Heart left ventricle (tissue), 16 donors: ENCODE measurements around the gene CREG1. TPM values are rescaled to one million over a fixed set of nuclear protein-coding genes. Genes with fewer than 3 reads are reported as not detected.

ENCODE experiments used
- ATAC-seq, 4 donors: fragments of 200-7000 bp; cut with Tn5 transposase; one replicate each; pipeline ENCODE4 v1.9.1; 2020 to 2022; ENCODE audit warnings: moderate library complexity in 4 of 4, mild to moderate bottlenecking in 3 of 4, moderate number of reproducible peaks in 1 of 4
- DNase-seq, 5 donors: peaks; one replicate each; pipeline ENCODE4 v3.0.0-alpha.2; 2020
- H3K27ac ChIP-seq, 12 donors: fragments of 200-600 bp; sonication (generic) in 4 of 12; one replicate each; pipeline versions ENCODE4 v1.5.0 to v1.8.0; 2016 to 2022; ENCODE audit warnings: mild to moderate bottlenecking in 2 of 12
- H3K27me3 ChIP-seq, 9 donors: fragments of 200-600 bp; sonication (generic) in 2 of 9; one replicate each; pipeline versions ENCODE4 v1.5.1 to v1.8.0; 2016 to 2022; ENCODE audit warnings: mild to moderate bottlenecking in 3 of 9
- H3K36me3 ChIP-seq, 9 donors: fragments of 200-600 bp; sonication (generic) in 2 of 9; one replicate each; pipeline versions ENCODE4 v1.5.0 to v1.8.0; 2018 to 2022; ENCODE audit warnings: mild to moderate bottlenecking in 2 of 9
- H3K4me1 ChIP-seq, 12 donors: fragments of 200-600 bp; sonication (generic) in 4 of 12; one replicate each; pipeline versions ENCODE4 v1.5.0 to v1.8.0; 2016 to 2022; ENCODE audit warnings: mild to moderate bottlenecking in 3 of 12
- H3K4me3 ChIP-seq, 12 donors: fragments of 200-600 bp; sonication (generic) in 4 of 12; one replicate each; pipeline versions ENCODE4 v1.5.0 to v1.8.0; 2017 to 2022; ENCODE audit warnings: mild to moderate bottlenecking in 9 of 12, moderate library complexity in 4 of 12
- H3K9me3 ChIP-seq, 12 donors: fragments of 200-600 bp; sonication (generic) in 4 of 12; one replicate each; pipeline versions ENCODE4 v1.5.0 to v1.8.0; 2016 to 2022; ENCODE audit warnings: mild to moderate bottlenecking in 1 of 12
- POLR2A ChIP-seq, 2 donors: fragments of 450-650 bp; IDR thresholded peaks; one replicate each; pipeline ENCODE4 v1.6.1; 2017; ENCODE audit warnings: antibody characterized with exemption in 2 of 2, mild to moderate bottlenecking in 2 of 2, moderate library complexity in 2 of 2
- WGBS, 4 donors: extraction: QIAGEN DNeasy Blood & Tissue Kit in 2 of 4; methylation state at CpG; one replicate each; pipeline versions ENCODE4 v1.1.5 to v1.1.7; 2013 to 2018; 5-methylcytosine and 5-hydroxymethylcytosine counted together
- intact Hi-C, 10 donors: fragments of 100-400 bp; cut with DNase I; formaldehyde crosslinking; loops; one replicate each; pipeline versions ENCODE4 v1.11.1 to v1.14.2; 2022
- polyA plus RNA-seq, 2 donors: library from polyadenylated mRNA; stranded (reverse); fragments of 200-250 nt; gene quantifications; one replicate each; pipeline ENCODE4 v1.2.3, GENCODE V29; 2013
- total RNA-seq, 9 donors: library from RNA; depleted of rRNA in 2 of 9; stranded (reverse); fragments of >200 nt in 2 of 9; fragmentation: NEBNext Ultra II Directional in 3 of 9; extraction: Animal tissue kit (Norgen Biotek cat#: 25700) in 3 of 9; gene quantifications; one replicate each; pipeline versions ENCODE4 v1.1.0 to v1.2.4, GENCODE V29; 2016 to 2023
- TF ChIP-seq, protein P1 (sequence below), 12 donors: fragments of 200-600 bp; sonication (generic) in 4 of 12; IDR thresholded peaks; one replicate each; pipeline versions ENCODE4 v1.5.0 to v1.8.0; 2018 to 2022; ENCODE audit warnings: antibody characterized with exemption in 12 of 12, mild to moderate bottlenecking in 5 of 12
- donor health status: ischemic (EF 13 %, LVEDD 7.1; RV severe dilation, severe dysfunction).
- donor health status: healthy with polysubstance abuse.
- donor health status: DM: no; HTN: yes; CAD: no.
- donor health status: DM: no; HTN: no; CAD: no.
- donor health status: ischemic (EF 25% LVEDD 6.9; RV normal size, moderate dysfunction).
- donor health status: ischemic (EF 25% LVEDD 5.7; RV mildly dilated, moderate dysfunction).
- donor health status: healthy.
- donor health status: DM: yes; HTN: yes; CAD: no.
- donor health status: ischemic (EF 35%, LVEDD 5.7; RV mildly dilated, moderate dysfunction).
- donor health status: nonischemic (EF 11% LVEDD 7.7; RV severe dilation, severe dysfunction).
- donor health status: DM: yes; HTN: yes; CAD: no.
- donor health status: PGD.
- donor health status: ischemic (EF 29% LVEDD 5.4; RV normal size, mild dysfunction).
- donor health status: nonischemic (EF 23%, LVEDD 6.1; RV moderate dilation, normal function).

CREG1 gene
- total and polyA plus RNA-seq, 11 donors, result 31.3 to 176 (median 85.5) TPM

- Histone ChIP-seq H3K36me3 (peaks cover 0 to 55% (median 40%) of the 10 kb centered on the region in 9 donors), H3K4me3 (no peak overlapping the region), H3K9me3 (no peaks in the 10 kb centered on the region), H3K27ac (peak overlapping the region in 1 of 12 donors; percentile 70), H3K27me3 (no peaks in the 10 kb centered on the region), H3K4me1 (peaks cover 0 to 61% (median 0%) of the 10 kb centered on the region in 12 donors)
- WGBS, 4 donors, result 0 to 17% (median 0%) methylated on average over 1 of the region's 1 CpG
- ATAC-seq (no peak), DNase-seq (no peak)
- intact Hi-C loops, result loop anchor here in 1 of 10 donors (10.0 kb wide), 1 partner anchor 137 kb away; no protein-coding TSS in a partner anchor
- TF ChIP-seq, protein P1, sequence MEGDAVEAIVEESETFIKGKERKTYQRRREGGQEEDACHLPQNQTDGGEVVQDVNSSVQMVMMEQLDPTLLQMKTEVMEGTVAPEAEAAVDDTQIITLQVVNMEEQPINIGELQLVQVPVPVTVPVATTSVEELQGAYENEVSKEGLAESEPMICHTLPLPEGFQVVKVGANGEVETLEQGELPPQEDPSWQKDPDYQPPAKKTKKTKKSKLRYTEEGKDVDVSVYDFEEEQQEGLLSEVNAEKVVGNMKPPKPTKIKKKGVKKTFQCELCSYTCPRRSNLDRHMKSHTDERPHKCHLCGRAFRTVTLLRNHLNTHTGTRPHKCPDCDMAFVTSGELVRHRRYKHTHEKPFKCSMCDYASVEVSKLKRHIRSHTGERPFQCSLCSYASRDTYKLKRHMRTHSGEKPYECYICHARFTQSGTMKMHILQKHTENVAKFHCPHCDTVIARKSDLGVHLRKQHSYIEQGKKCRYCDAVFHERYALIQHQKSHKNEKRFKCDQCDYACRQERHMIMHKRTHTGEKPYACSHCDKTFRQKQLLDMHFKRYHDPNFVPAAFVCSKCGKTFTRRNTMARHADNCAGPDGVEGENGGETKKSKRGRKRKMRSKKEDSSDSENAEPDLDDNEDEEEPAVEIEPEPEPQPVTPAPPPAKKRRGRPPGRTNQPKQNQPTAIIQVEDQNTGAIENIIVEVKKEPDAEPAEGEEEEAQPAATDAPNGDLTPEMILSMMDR (IDR thresholded peaks at IDR 0.05), result no peak
- no peak for TF ChIP-seq POLR2A (IDR thresholded peaks at IDR 0.05)
Measured at GRCh38 chr1:167541610-167542009, 12.0 kb downstream of the CREG1 start.

- peaks cover 0 to 61% (median 0%) of the 10 kb centered on the region in 12 donors for H3K4me1 ChIP-seq
- no peak overlapping the region for H3K27ac ChIP-seq
- TF ChIP-seq, protein P1 (IDR thresholded peaks at IDR 0.05), result no peak
- no peak for TF ChIP-seq POLR2A (IDR thresholded peaks at IDR 0.05)
- no peaks in the 10 kb centered on the region for H3K9me3 ChIP-seq
- DNase-seq (no peak), ATAC-seq (no peak)
- intact Hi-C loops, result loop anchor here in 1 of 10 donors (10.0 kb wide), 1 partner anchor 136 kb away; no protein-coding TSS in a partner anchor
- H3K27me3 ChIP-seq, result no peaks in the 10 kb centered on the region
- H3K4me3 ChIP-seq, result no peak overlapping the region
- peaks cover 0 to 50% (median 35%) of the 10 kb centered on the region in 9 donors for H3K36me3 ChIP-seq
Measured at GRCh38 chr1:167541003-167541402, 12.6 kb downstream of the CREG1 start.

DNA sequence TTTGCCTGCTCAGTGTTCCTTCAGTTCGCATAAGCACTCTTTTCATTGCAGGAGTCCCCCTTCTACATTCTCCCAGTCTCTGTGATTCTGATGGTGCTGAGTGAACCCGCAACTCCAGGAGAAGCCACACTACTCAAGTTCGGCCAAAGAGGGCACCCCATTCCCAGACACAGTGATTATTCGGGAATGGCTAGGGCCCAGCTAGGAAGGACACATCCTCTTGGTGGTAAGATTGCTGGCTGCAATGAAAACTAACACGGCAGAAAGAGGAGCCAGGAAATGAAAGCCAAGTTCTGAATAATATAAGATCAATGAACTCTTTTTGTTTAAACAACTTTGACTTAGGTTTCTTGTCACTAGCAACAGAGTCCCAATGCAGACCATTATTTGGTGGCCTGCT lies 14.9 kb downstream of the CREG1 start:
- DNase-seq (no peak), ATAC-seq (no peak)
- WGBS, 4 donors, result 52 to 68% (median 59%) methylated on average over 5 of the region's 5 CpGs
- peaks cover 0 to 26% (median 11%) of the 10 kb centered on the region in 9 donors for H3K36me3 ChIP-seq
- H3K27me3 ChIP-seq, result no peaks in the 10 kb centered on the region
- no peak overlapping the region for H3K27ac ChIP-seq
- H3K9me3 ChIP-seq, result no peaks in the 10 kb centered on the region
- no peak overlapping the region for H3K4me3 ChIP-seq
- TF ChIP-seq, protein P1 (IDR thresholded peaks at IDR 0.05), result no peak
- no peak for TF ChIP-seq POLR2A (IDR thresholded peaks at IDR 0.05)
- peaks cover 0 to 43% (median under 1%) of the 10 kb centered on the region in 12 donors for H3K4me1 ChIP-seq
- intact Hi-C loops, result loop anchor here in 6 of 10 donors (5.0 to 10.0 kb wide), 7 partner anchors 84 to 474 kb away; no protein-coding TSS in a partner anchor

- Histone ChIP-seq H3K27me3 (no peaks in the 10 kb centered on the region), H3K27ac (peak overlapping the region in 2 of 12 donors; percentile 11 to 20), H3K4me1 (peaks cover 0 to 8% (median under 1%) of the 10 kb centered on the region in 12 donors), H3K36me3 (no peaks in the 10 kb centered on the region), H3K9me3 (no peaks in the 10 kb centered on the region), H3K4me3 (no peak overlapping the region)
- WGBS, 4 donors, result 8 to 22% (median 11%) methylated on average over 8 of the region's 8 CpGs
- DNase-seq (peak in 4 of 5 donors; percentile 40 to 58 (median 58)), ATAC-seq (peak; percentile 61 to 89 (median 88))
- TF ChIP-seq, protein P1 (IDR thresholded peaks at IDR 0.05), result peak; percentile 79 to 95 (median 90)
- no peak for TF ChIP-seq POLR2A (IDR thresholded peaks at IDR 0.05)
- intact Hi-C loops, result loop anchor here (2.0 to 10.0 kb wide), 14 partner anchors 77 to 469 kb away; no protein-coding TSS in a partner anchor
Measured at GRCh38 chr1:167533851-167534300, 19.7 kb downstream of the CREG1 start.
